Measurements from ENCODE around the gene GSG1L. TPM values are rescaled to one million over a fixed set of nuclear protein-coding genes. Genes with fewer than 3 reads are reported as not detected.

Gene GSG1L
- polyA plus RNA-seq, 3 donors = 0.10 to 0.11 TPM; not detected in 1

GRCh38 chr16:28096983-28097899 lies 33.7 kb upstream of the GSG1L start:
- WGBS, 3 donors = 69 to 88% (median 80%) methylated on average over 17 of the region's 17 CpGs
- no peak overlapping the region for H3K27ac ChIP-seq (ENCODE audit: low read depth, low read length)

DNA sequence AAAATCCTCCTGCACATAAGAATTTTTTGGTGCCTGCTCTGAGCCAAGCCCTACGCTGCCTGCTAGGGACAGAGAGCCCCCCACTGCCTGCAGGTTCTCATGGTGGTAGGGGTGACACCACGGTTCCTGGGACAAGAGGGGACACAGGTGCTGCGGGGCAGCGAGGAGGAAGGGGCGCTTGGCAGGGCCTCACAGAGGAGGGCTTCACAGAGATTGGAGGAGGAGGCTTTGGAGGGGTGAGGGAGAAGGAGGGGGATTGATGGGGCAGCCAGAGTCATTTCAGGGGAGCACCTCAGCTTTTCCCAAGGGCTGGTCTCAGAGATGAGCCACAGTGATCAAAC lies 29.8 kb upstream of the GSG1L start:
- no peak overlapping the region for H3K27ac ChIP-seq (ENCODE audit: low read depth, low read length)
- 78 to 89% (median 85%) methylated on average over 5 of the region's 5 CpGs for whole genome bisulfite sequencing, 3 donors

DNA sequence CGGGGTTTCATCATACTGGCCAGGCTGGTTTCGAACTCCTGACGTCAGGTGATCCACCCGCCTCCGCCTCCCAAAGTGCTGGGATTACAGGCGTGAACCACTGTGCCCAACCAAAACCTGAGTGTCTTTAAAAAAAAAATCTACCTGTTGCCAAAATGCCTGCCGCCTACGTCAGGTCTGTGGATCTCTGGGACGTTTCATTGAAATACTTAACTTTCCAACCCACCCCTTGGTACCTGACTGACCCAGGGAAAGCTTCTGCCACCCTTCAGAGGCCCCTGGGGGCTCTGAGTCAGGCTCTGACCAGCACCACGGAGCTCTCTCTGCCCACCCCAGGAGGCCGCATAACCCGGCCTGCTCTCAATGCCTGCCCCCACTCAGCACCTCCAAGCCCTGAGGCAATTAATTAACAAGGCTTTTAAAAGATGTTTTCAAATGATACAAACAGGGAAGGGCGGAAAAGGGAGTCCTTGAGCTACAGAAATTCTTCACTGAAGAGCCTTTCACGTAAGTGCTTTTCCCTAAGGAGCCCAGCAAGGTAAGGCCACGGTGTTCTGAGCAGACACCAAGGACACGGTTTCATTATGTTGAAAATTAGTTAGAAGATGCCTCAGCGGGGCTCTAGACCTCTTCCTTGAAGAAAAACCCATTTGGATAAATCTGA lies 29.3 kb upstream of the GSG1L start:
- no peak overlapping the region for H3K27ac ChIP-seq (ENCODE audit: low read depth, low read length)
- 82 to 85% (median 85%) methylated on average over 17 of the region's 17 CpGs for WGBS, 3 donors

- no peak overlapping the region for H3K27ac ChIP-seq (ENCODE audit: low read depth, low read length)
- WGBS, 3 donors = 84 to 91% (median 90%) methylated on average over 12 of the region's 12 CpGs
Measured at GRCh38 chr16:28091656-28092055, 28.1 kb upstream of the GSG1L start.

DNA sequence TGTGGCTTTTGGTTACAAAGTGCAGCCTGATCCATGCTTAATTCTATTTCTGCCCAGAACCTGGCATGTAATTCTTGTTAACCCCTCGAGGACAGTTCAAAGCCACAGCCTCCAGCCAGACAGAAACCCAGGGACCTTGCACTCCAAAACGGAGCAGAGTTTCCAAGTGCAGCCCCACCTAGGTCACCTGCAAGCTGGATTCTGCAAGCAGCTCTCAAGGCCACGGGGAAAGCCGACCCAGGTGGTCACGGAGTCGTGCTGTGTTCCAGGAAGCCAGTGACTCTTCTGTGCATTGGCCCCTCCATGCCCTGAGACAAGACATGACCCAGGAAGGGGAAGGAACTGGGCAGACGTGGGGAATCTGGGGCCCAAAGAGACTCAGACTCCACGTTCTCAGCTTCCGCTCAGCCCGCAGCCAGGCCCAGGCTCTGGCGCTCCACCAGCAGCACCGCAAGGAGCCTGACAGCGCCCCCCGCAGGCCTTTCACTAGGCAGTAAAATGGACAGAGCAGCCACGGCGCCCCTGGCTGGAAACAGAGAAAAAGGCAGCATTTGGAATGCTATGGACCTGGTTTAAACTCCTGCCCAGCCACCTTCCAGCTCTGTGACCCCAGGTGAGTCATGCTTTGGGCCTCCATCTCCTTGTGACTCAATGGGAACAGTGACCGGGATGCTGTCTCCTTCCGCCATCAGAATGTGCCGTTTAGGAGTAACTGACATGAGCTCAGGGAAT lies 27.3 kb upstream of the GSG1L start:
- WGBS, 3 donors = 75 to 82% (median 76%) methylated on average over 19 of the region's 19 CpGs
- H3K27ac ChIP-seq (ENCODE audit: low read depth, low read length) = no peak overlapping the region

GRCh38 chr16:28089992-28090365 lies 26.5 kb upstream of the GSG1L start:
- 78 to 79% (median 79%) methylated on average over 7 of the region's 7 CpGs for WGBS, 3 donors

DNA sequence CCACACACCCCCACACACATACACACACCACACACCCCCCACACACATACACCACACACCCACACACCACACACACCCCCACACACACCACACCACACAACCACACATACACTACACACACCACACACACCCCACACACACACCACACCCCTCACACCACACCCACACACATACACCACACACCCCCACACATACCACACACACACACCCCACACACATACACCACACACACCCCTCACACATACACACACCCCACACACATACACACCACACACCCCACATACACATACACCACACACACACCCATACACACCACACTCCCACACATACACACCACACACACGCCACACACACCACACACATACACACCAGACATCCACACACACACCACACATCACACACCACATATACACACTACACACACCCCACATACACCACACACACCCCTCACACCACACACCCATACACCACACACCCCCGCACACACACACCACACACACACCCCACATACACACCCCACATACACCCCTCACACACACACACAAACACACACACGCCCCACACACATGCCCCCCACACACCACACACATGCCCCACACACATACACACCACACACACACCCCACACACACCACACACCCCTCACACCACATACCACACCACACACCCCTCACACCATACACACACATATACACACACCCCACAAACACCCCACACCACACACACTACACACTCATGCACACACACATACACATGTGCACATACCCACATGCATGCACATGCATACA lies 25.9 kb upstream of the GSG1L start:
- H3K27ac ChIP-seq (ENCODE audit: low read depth, low read length) = no peak overlapping the region
- WGBS, 3 donors = 90 to 96% (median 92%) methylated on average over 3 of the region's 3 CpGs

More at GRCh38 chr16:28089992-28090365, 26.5 kb upstream of the GSG1L start:
- no peak overlapping the region for H3K27ac ChIP-seq (ENCODE audit: low read depth, low read length)

GRCh38 chr16:28087675-28088300 lies 24.3 kb upstream of the GSG1L start:
- H3K27ac ChIP-seq (ENCODE audit: low read depth, low read length) = no peak overlapping the region
- WGBS, 3 donors = 84 to 89% (median 88%) methylated on average over 7 of the region's 7 CpGs

DNA sequence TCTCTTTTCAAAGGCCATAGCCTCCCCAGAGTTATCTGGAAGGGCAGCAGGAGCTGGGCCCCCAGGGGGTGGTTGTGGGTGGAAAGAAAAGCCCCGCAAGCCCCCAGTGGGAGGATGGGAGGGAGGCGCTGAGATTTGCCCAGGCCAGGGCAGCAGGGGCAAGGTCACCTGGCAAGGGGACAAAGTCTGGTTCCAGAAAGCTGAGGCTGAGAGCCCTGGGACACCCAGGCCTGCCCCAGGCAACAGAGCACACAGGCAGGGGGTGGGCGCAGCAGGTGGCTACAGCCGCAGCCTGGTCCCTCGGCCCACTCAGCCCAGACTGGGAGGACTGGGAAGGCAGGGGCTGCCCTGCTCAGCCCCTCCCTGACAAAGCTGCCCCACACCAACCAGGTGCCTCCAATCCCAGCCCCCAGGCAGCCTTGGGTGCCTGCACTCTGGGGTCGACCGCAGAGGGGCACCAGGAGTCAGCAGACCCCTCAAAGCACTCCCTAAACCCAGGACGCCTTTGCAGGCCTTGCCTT lies 23.7 kb upstream of the GSG1L start:
- no peak overlapping the region for H3K27ac ChIP-seq (ENCODE audit: low read depth, low read length)
- WGBS, 3 donors = 74 to 91% (median 83%) methylated on average over 8 of the region's 8 CpGs

DNA sequence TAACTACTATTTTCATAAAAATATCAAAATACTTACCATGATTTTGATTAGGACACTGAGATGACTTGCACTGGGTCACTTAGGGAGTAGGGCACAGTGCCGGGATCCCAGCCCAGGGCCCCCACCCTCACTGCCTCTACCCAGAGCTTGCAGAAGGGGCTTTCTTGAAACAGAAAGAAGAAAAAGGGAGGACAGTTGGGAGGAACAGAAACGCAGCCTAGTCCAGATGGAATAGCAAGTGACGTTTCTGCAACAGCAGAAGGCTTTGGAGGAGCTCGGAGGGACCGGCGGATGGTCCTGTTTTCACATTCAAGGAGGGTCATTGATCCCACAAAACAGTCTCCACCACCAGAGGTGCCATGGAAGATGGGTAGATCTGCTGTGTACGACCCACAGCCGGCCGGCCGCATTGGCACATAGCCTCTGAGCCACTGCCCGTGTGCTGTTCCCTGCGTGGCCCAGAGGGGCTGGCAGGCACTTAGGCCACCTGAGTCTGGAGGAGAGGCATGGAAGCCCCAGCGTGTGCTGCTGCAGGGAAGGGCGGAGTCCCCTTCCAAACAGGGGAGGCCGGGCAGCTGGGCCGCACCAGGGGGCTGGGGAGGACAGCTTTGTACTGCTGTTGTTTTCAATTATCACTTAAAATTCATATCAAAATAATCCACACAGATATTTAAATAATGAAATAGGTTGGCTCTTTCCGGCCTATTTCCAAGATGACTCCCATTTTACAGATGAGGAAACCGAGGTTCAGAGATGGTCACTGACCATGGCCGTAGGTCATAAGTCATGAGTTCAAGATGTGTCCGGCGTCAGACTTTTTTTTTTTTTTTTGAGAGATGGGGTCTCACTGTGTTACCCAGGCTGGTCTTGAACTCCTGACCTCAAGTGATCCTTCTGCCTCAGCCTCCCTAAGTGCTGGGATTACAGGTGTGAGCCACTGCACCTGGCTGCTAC lies 22.9 kb upstream of the GSG1L start:
- 82 to 84% (median 84%) methylated on average over 21 of the region's 21 CpGs for WGBS, 3 donors

GRCh38 chr16:28085389-28086171 lies 22.1 kb upstream of the GSG1L start:
- H3K27ac ChIP-seq (ENCODE audit: low read depth, low read length) = no peak overlapping the region
- WGBS, 3 donors = 70 to 81% (median 74%) methylated on average over 12 of the region's 12 CpGs

More for the DNA sequence above, 22.9 kb upstream of the GSG1L start:
- H3K27ac ChIP-seq (ENCODE audit: low read depth, low read length) = no peak overlapping the region

DNA sequence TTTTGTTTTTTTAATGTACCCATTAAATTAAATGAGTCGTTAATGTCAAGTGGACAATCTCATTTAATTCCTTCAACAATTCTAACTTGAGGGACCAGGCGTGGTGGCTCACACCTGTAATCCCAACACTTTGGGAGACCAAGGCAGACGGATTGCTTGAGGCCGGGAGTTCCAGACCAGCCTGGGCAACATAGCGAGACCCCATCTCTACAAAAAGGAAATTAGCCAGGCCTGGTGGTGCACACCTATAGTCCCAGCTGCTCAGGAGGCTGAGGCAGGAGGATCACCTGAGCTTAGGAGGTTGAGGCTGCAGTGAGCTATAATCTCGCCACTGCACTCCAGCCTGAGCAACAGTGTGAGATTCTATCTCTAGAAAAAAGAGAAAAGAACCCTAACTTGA lies 20.7 kb upstream of the GSG1L start:
- no peak overlapping the region for H3K27ac ChIP-seq (ENCODE audit: low read depth, low read length)
- 90 to 97% (median 95%) methylated on average over 6 of the region's 6 CpGs for WGBS, 3 donors

- H3K27ac ChIP-seq (ENCODE audit: low read depth, low read length) = no peak overlapping the region
- 51 to 71% (median 54%) methylated on average over 13 of the region's 13 CpGs for WGBS, 3 donors
Measured at GRCh38 chr16:28082624-28083023, 19.1 kb upstream of the GSG1L start.

GRCh38 chr16:28081391-28081968 lies 18.0 kb upstream of the GSG1L start:
- H3K27ac ChIP-seq (ENCODE audit: low read depth, low read length) = no peak overlapping the region
- 70 to 85% (median 82%) methylated on average over 9 of the region's 9 CpGs for WGBS, 3 donors

- 78 to 90% (median 88%) methylated on average over 6 of the region's 6 CpGs for WGBS, 3 donors
- no peak overlapping the region for H3K27ac ChIP-seq (ENCODE audit: low read depth, low read length)
Measured at GRCh38 chr16:28078261-28078660, 14.7 kb upstream of the GSG1L start.

DNA sequence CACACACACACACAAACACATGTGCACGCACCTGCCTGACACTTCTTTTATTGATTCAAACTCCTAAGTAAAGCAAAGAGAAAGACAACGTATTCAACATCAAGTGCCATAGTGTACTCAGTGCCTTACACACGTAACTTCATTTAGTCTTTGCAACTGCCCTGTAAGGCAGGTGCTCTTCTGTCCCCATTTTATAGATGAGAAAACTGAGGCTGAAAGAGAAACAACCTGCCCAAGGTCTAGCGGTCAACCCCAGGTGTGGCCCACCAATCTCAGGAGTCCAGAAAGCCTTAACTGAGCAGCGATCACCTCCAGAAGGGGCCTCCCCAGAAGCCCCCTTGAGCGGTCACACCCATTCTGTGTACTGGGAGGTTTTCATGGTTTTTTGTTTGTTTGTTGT lies 10.3 kb upstream of the GSG1L start:
- 82 to 95% (median 93%) methylated on average over 6 of the region's 6 CpGs for WGBS, 3 donors
- no peak overlapping the region for H3K27ac ChIP-seq (ENCODE audit: low read depth, low read length)

All from adipose tissue (tissue), 3 donors.